Suppressor macrophage treated with lipopolysaccharide for 4 hours (primary cell): Measurements from ENCODE around the gene DHX35.

ENCODE experiments used
- DNase-seq: peaks from one replicate; pipeline ENCODE4 v3.0.0-alpha.2; 2020

Gene DHX35

GRCh38 chr20:38962044-38962927, at the start of gene DHX35:
Gene DHX35 (plus strand): TSS chr20:38962344. CDS start chr20:38962368, 24 bp downstream.
- DNase-seq, result peak; percentile 99

GRCh38 chr20:38915355-38915754, 46.8 kb upstream of the DHX35 start:
- no peak for DNase-seq

GRCh38 chr20:38917657-38918056, 44.5 kb upstream of the DHX35 start:
- DNase-seq, result peak; percentile 22

GRCh38 chr20:38918172-38918571, 44.0 kb upstream of the DHX35 start:
- no peak for DNase-seq

- no peak for DNase-seq
Observed at GRCh38 chr20:38919683-38920082, 42.5 kb upstream of the DHX35 start.

GRCh38 chr20:38920411-38920810, 41.7 kb upstream of the DHX35 start:
- no peak for DNase-seq

- DNase-seq, result no peak
Observed at GRCh38 chr20:38920851-38921250, 41.3 kb upstream of the DHX35 start.

- no peak for DNase-seq
Observed at GRCh38 chr20:38924718-38925117, 37.4 kb upstream of the DHX35 start.

- peak; percentile 98 for DNase-seq
Observed at GRCh38 chr20:38926142-38926933, 35.8 kb upstream of the DHX35 start, which contains the start of gene FAM83D. Gene FAM83D (plus strand): TSS chr20:38926417. CDS start chr20:38926443, 26 bp downstream.

GRCh38 chr20:38926934-38927616, 35.1 kb upstream of the DHX35 start:
- DNase-seq, result no peak

- no peak for DNase-seq
Observed at GRCh38 chr20:38927902-38928578, 34.1 kb upstream of the DHX35 start.

- DNase-seq, result no peak
Observed at GRCh38 chr20:38930242-38930569, 31.9 kb upstream of the DHX35 start.

- no peak for DNase-seq
Observed at GRCh38 chr20:38931984-38932383, 30.2 kb upstream of the DHX35 start.

GRCh38 chr20:38932457-38933120, 29.6 kb upstream of the DHX35 start:
- DNase-seq, result no peak

- no peak for DNase-seq
Observed at GRCh38 chr20:38934530-38934929, 27.6 kb upstream of the DHX35 start.

GRCh38 chr20:38935285-38935684, 26.9 kb upstream of the DHX35 start:
- DNase-seq, result peak; percentile 6

GRCh38 chr20:38935967-38936407, 26.2 kb upstream of the DHX35 start:
- no peak for DNase-seq

- no peak for DNase-seq
Observed at GRCh38 chr20:38937000-38937399, 25.1 kb upstream of the DHX35 start.

- no peak for DNase-seq
Observed at GRCh38 chr20:38937978-38938473, 24.1 kb upstream of the DHX35 start.

GRCh38 chr20:38939686-38940085, 22.5 kb upstream of the DHX35 start:
- no peak for DNase-seq

GRCh38 chr20:38940644-38941043, 21.5 kb upstream of the DHX35 start:
- no peak for DNase-seq
